Measurements from ENCODE around the gene NET1.

DNA sequence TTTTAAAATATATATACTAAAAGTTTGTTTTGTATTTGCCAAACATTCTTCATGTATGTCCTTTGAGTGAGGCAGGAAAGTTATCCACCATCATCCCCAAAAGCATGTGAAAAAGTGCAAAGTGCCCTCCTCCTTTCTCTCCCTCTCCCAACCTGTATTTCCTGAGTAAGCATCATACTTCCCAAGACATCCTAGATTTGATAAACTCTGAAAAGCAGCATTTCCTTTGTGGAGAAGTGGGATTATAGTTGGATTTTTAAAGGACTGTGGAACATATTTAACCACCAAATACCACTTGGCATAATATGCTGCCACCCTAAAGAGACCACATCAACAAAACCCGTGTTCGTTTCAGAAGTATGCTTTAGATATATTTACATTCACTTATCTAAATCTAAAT lies 36.9 kb downstream of the NET1 start:
- TF ChIP-seq CTCF (conservative IDR thresholded peaks at IDR 0.05) (no peak), ZFX (IDR thresholded peaks at IDR 0.05) (no peak)

Data from C4-2B (cell line).